H9 (cell line): ENCODE data around the gene CDC6. TPM values are rescaled to one million over a fixed set of nuclear protein-coding genes. Genes with fewer than 3 reads are reported as not detected.

Source experiments
- DNase-seq: peaks from one replicate; pipeline ENCODE4 v3.0.0-alpha.2; 2017
- H2AFZ ChIP-seq: one replicate; pipeline ENCODE4 v1.6.1; 2013; ENCODE audit warnings: mild to moderate bottlenecking, low read length, control low read depth, moderate library complexity
- H2AK5ac ChIP-seq: 2 replicates; pipeline ENCODE4 v1.6.1; 2013; ENCODE audit warnings: low read length, control low read depth, mixed read lengths; ENCODE audit not compliant: insufficient read length
- H2BK120ac ChIP-seq: one replicate; pipeline ENCODE4 v1.6.1; 2013; ENCODE audit warnings: low read depth, mild to moderate bottlenecking, low read length, control low read depth, inconsistent platforms; ENCODE audit not compliant: poor library complexity, severe bottlenecking
- H2BK12ac ChIP-seq: 2 replicates; pipeline ENCODE4 v1.6.1; 2013; ENCODE audit warnings: low read length, control low read depth, mixed read lengths, low read depth; ENCODE audit not compliant: insufficient read length
- H2BK15ac ChIP-seq: 2 replicates; pipeline ENCODE4 v1.6.1; 2013; ENCODE audit warnings: low read depth, low read length, control low read depth
- H2BK20ac ChIP-seq: one replicate; pipeline ENCODE4 v1.6.1; 2013; ENCODE audit warnings: low read depth, mild to moderate bottlenecking, low read length, control low read depth, inconsistent platforms; ENCODE audit not compliant: poor library complexity, severe bottlenecking
- H2BK5ac ChIP-seq: 2 replicates; pipeline ENCODE4 v1.6.1; 2013; ENCODE audit warnings: low read length, control low read depth, mixed read lengths; ENCODE audit not compliant: insufficient read length
- H3K14ac ChIP-seq: 2 replicates; pipeline ENCODE4 v1.6.1; 2013; ENCODE audit warnings: low read length, control low read depth; ENCODE audit not compliant: insufficient read depth
- H3K18ac ChIP-seq: 2 replicates; pipeline ENCODE4 v1.6.1; 2013; ENCODE audit warnings: low read depth, mild to moderate bottlenecking, mixed read lengths, low read length, control low read depth; ENCODE audit not compliant: insufficient read length
- H3K23ac ChIP-seq: 2 replicates; pipeline ENCODE4 v1.6.1; 2013; ENCODE audit warnings: low read length, control low read depth, mixed read lengths, low read depth; ENCODE audit not compliant: insufficient read length
- H3K23me2 ChIP-seq: 2 replicates; pipeline ENCODE4 v1.6.1; 2013; ENCODE audit warnings: low read depth, mild to moderate bottlenecking, mixed read lengths, low read length, control low read depth; ENCODE audit not compliant: insufficient read length, poor library complexity, severe bottlenecking
- H3K27ac ChIP-seq: 2 replicates; pipeline ENCODE4 v1.5.1; 2013; ENCODE audit warnings: low read length, control low read depth, mixed read lengths, low read depth; ENCODE audit not compliant: insufficient read length
- H3K27me3 ChIP-seq: 2 replicates; pipeline ENCODE4 v1.6.1; 2013; ENCODE audit warnings: low read length, control low read depth, inconsistent platforms; ENCODE audit not compliant: insufficient read depth
- H3K4ac ChIP-seq: 2 replicates; pipeline ENCODE4 v1.6.1; 2013; ENCODE audit warnings: low read depth, mild to moderate bottlenecking, control low read depth, inconsistent platforms, low read length, moderate library complexity
- H3K4me1 ChIP-seq: 2 replicates; pipeline ENCODE4 v1.6.1; 2013; ENCODE audit warnings: low read length, control low read depth, inconsistent platforms; ENCODE audit not compliant: insufficient read depth
- H3K4me2 ChIP-seq: 2 replicates; pipeline ENCODE4 v1.6.1; 2013; ENCODE audit warnings: low read length, control low read depth, mixed read lengths; ENCODE audit not compliant: insufficient read length, insufficient read depth
- H3K56ac ChIP-seq: 2 replicates; pipeline ENCODE4 v1.6.1; 2013; ENCODE audit warnings: low read depth, mild to moderate bottlenecking, mixed read lengths, low read length, control low read depth; ENCODE audit not compliant: insufficient read length
- H3K79me1 ChIP-seq: 2 replicates; pipeline ENCODE4 v1.6.1; 2013; ENCODE audit warnings: low read depth, mild to moderate bottlenecking, moderate library complexity, low read length, control low read depth, inconsistent platforms; ENCODE audit not compliant: insufficient read depth, poor library complexity, severe bottlenecking
- H3K79me2 ChIP-seq: 2 replicates; pipeline ENCODE4 v1.6.1; 2013; ENCODE audit warnings: low read length, control low read depth, inconsistent platforms; ENCODE audit not compliant: insufficient read depth
- H3K9ac ChIP-seq: 2 replicates; pipeline ENCODE4 v1.6.1; 2013; ENCODE audit warnings: low read length, control low read depth, mixed read lengths; ENCODE audit not compliant: insufficient read length; ENCODE audit errors: extremely low read depth
- H3K9me3 ChIP-seq: one replicate; pipeline ENCODE4 v1.6.1; 2013; ENCODE audit warnings: low read depth, low read length, inconsistent platforms; ENCODE audit not compliant: control insufficient read depth
- H3T11ph ChIP-seq: one replicate; pipeline ENCODE4 v1.6.1; 2013; ENCODE audit warnings: mild to moderate bottlenecking, low read length, control low read depth, inconsistent platforms
- H4K20me1 ChIP-seq: one replicate; pipeline ENCODE4 v1.6.1; 2013; ENCODE audit not compliant: control insufficient read depth, insufficient read length, insufficient read depth
- H4K5ac ChIP-seq: 2 replicates; pipeline ENCODE4 v1.6.1; 2013; ENCODE audit warnings: low read depth, mild to moderate bottlenecking, mixed read lengths, low read length, control low read depth; ENCODE audit not compliant: insufficient read length
- H4K8ac ChIP-seq: replicated peaks from 2 replicates; pipeline ENCODE4 v1.6.1; 2013; ENCODE audit warnings: low read length, control low read depth, mixed read lengths, low read depth; ENCODE audit not compliant: insufficient read length
- H4K91ac ChIP-seq: 2 replicates; pipeline ENCODE4 v1.6.1; 2013; ENCODE audit warnings: low read depth, mild to moderate bottlenecking, moderate library complexity, mixed read lengths, low read length, control low read depth; ENCODE audit not compliant: insufficient read length
- H3K27ac Mint-ChIP-seq, 3 experiments: 2 replicates in 2 of 3; 3 replicates in 1 of 3; pipeline ENCODE4 v1.8.0; 2020 to 2021; ENCODE audit warnings: mixed read lengths in 3 of 3, mild to moderate bottlenecking in 1 of 3, moderate library complexity in 1 of 3
- H3K27me3 Mint-ChIP-seq: 2 replicates; pipeline ENCODE4 v1.8.0; 2021; ENCODE audit warnings: low read depth, mild to moderate bottlenecking, moderate library complexity, mixed read lengths
- H3K36me3 Mint-ChIP-seq, 3 experiments: 2 replicates in 2 of 3; 3 replicates in 1 of 3; pipeline ENCODE4 v1.8.0; 2020 to 2021; ENCODE audit warnings: low read depth in 3 of 3, mixed read lengths in 3 of 3; ENCODE audit not compliant: insufficient read depth in 1 of 3
- H3K4me1 Mint-ChIP-seq, 2 experiments: 2 replicates each; pipeline ENCODE4 v1.8.0; 2020; ENCODE audit warnings: mixed read lengths in 2 of 2
- H3K4me3 Mint-ChIP-seq, 2 experiments: 2 replicates in 1 of 2; 3 replicates in 1 of 2; pipeline ENCODE4 v1.8.0; 2020 to 2021; ENCODE audit warnings: mild to moderate bottlenecking in 2 of 2, mixed read lengths in 2 of 2, moderate library complexity in 1 of 2
- H3K9me3 Mint-ChIP-seq, 2 experiments: 2 replicates in 1 of 2; 3 replicates in 1 of 2; pipeline ENCODE4 v1.8.0; 2020; ENCODE audit warnings: mild to moderate bottlenecking in 2 of 2, mixed read lengths in 2 of 2, moderate library complexity in 1 of 2
- WGBS: extraction: QIAGEN DNeasy Blood & Tissue Kit; methylation state at CpG from one replicate; pipeline ENCODE4 v1.1.7; 2013; ENCODE audit warnings: missing lambda C conversion rate, low lambda C conversion rate, mixed read lengths; ENCODE audit not compliant: insufficient read length; ENCODE audit errors: extremely low coverage; 5-methylcytosine and 5-hydroxymethylcytosine counted together
- total RNA-seq: library from RNA; stranded (reverse); gene quantifications from 2 replicates; pipeline ENCODE4 v1.2.1, GENCODE V29; 2021
- TF ChIP-seq, protein P1 (sequence below): fragments of 200-600 bp; sonication (generic); conservative IDR thresholded peaks from 3 replicates; pipeline ENCODE4 v1.8.0; 2021; ENCODE audit warnings: antibody characterized with exemption, mild to moderate bottlenecking

CDC6 gene
- total RNA-seq, 1 experiment from 2014 or later, result 131 TPM

DNA sequence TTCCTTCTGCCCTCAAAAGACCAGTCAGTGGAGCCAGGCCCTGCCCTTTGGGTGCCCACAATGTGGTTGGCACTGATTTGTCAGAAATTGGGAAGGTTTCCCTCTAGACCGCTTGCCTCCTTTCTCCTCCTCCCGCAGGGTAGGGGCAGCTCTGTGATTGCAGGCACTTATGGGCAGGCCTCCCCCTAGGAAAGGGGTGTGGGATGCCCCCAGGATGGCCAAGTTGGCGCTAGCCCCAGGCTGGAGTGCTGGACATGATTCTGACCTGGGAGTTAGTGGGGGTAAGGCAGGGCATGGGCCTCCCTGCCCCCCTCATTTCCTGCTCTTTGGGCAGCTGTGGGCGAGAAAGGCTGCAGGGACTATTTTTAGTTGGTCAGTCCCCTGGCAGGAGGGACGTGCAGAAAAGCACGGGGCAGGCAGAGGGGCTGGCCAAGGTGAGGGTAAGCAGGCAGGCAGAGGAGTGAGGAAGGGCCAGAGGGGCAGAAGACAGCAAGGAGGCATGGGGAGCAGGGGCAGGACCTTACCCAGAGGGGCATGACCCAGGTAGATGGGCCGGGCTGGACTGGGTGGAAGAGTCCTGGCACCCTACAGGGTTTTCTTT, 24.6 kb downstream of the CDC6 start:
- Mint-ChIP-seq H3K4me3 (no peak overlapping the region), H3K27ac (no peak overlapping the region), H3K36me3 (no peaks in the 10 kb centered on the region; a peak in 1 of 7 replicates), H3K27me3 (peaks cover 44% of the 10 kb centered on the region), H3K9me3 (no peaks in the 10 kb centered on the region), H3K4me1 (peaks cover 44 to 51% of the 10 kb centered on the region in 2 experiments)
- DNase-seq, result no peak
- Histone ChIP-seq H3K79me1 (no peaks in the 10 kb centered on the region), H3K4ac (no peak overlapping the region), H4K5ac (no peak overlapping the region), H3T11ph (no peak overlapping the region), H2BK120ac (no peak overlapping the region), H4K8ac (no peak overlapping the region), H3K56ac (no peak overlapping the region), H2AK5ac (no peak overlapping the region), H2BK12ac (no peak overlapping the region), H3K23me2 (peaks cover 18% of the 10 kb centered on the region), H3K4me2 (no peak overlapping the region), H3K9me3 (no peaks in the 10 kb centered on the region), H3K9ac (no peak overlapping the region), H2AFZ (no peak overlapping the region), H4K91ac (no peak overlapping the region), H3K27me3 (no peaks in the 10 kb centered on the region; the same call in 1 of the 2 replicates), H3K23ac (no peak overlapping the region), H2BK15ac (no peak overlapping the region), H2BK20ac (no peak overlapping the region), H2BK5ac (no peak overlapping the region), H3K79me2 (no peaks in the 10 kb centered on the region), H3K27ac (no peak overlapping the region), H3K18ac (no peak overlapping the region), H3K4me1 (peaks cover 14% of the 10 kb centered on the region; the same call in 1 of the 2 replicates), H3K14ac (no peak overlapping the region), H4K20me1 (peaks cover 4% of the 10 kb centered on the region)
- TF ChIP-seq, protein P1, sequence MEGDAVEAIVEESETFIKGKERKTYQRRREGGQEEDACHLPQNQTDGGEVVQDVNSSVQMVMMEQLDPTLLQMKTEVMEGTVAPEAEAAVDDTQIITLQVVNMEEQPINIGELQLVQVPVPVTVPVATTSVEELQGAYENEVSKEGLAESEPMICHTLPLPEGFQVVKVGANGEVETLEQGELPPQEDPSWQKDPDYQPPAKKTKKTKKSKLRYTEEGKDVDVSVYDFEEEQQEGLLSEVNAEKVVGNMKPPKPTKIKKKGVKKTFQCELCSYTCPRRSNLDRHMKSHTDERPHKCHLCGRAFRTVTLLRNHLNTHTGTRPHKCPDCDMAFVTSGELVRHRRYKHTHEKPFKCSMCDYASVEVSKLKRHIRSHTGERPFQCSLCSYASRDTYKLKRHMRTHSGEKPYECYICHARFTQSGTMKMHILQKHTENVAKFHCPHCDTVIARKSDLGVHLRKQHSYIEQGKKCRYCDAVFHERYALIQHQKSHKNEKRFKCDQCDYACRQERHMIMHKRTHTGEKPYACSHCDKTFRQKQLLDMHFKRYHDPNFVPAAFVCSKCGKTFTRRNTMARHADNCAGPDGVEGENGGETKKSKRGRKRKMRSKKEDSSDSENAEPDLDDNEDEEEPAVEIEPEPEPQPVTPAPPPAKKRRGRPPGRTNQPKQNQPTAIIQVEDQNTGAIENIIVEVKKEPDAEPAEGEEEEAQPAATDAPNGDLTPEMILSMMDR, result no peak
- WGBS, result no CpG with 5 or more reads among the region's 7 CpGs
